ENCODE data around the gene ARHGAP15.

- TF ChIP-seq FOXM1 (IDR thresholded peaks at IDR 0.05; ENCODE audit: borderline replicate concordance) (no peak), FOXA1 (IDR thresholded peaks at IDR 0.05) (no peak), L3MBTL2 (conservative IDR thresholded peaks at IDR 0.05) (no peak), SUZ12 (IDR thresholded peaks at IDR 0.05) (no peak), ARNT (IDR thresholded peaks at IDR 0.05) (no peak), SP1 (IDR thresholded peaks at IDR 0.05) (no peak), TARDBP (IDR thresholded peaks at IDR 0.05) (no peak), ELF4 (IDR thresholded peaks at IDR 0.05) (no peak), ZNF384 (IDR thresholded peaks at IDR 0.05) (no peak), PKNOX1 (IDR thresholded peaks at IDR 0.05) (no peak), HDGF (IDR thresholded peaks at IDR 0.05; ENCODE audit: borderline replicate concordance) (no peak), CTBP1 (IDR thresholded peaks at IDR 0.05; ENCODE audit: borderline replicate concordance) (no peak), BHLHE40 (IDR thresholded peaks at IDR 0.05; ENCODE audit: borderline replicate concordance) (no peak), FOXK2 (IDR thresholded peaks at IDR 0.05) (no peak)
These were observed 253.4 kb downstream of the ARHGAP15 start for GRCh38 chr2:143382573-143382972.

Measured in HEK293T (cell line).